ENCODE results near the gene HOATZ. TPM values are rescaled to one million over a fixed set of nuclear protein-coding genes. Genes with fewer than 3 reads are reported as not detected.

The HOATZ gene
- not detected in 2 replicates for total RNA-seq

GRCh38 chr11:111514216-111515031 lies at the start of gene HOATZ:
HOATZ (plus strand) TSS chr11:111514778; CDS start chr11:111514785, 7 bp downstream.

GRCh38 chr11:111512296-111513239 lies 2.0 kb upstream of the HOATZ start, which contains the start of gene BTG4:
BTG4 (minus strand) TSS chr11:111512386; CDS start chr11:111498776, 13,610 bp downstream.

GRCh38 chr11:111540114-111540936 lies 25.7 kb downstream of the HOATZ start, which contains the start of gene LAYN:
LAYN (plus strand) TSS chr11:111540720; CDS start chr11:111540844, 124 bp downstream.

Other genes starting within 250 kb of the HOATZ start
- not detected in 2 replicates for gene POU2AF3, start 216.2 kb upstream of the HOATZ start, total RNA-seq
- gene POU2AF1, start 135.5 kb upstream of the HOATZ start, total RNA-seq: not detected in 2 replicates
- gene BTG4, start 2.4 kb upstream of the HOATZ start, total RNA-seq: not detected in 2 replicates
- 2.5 and 9.6 TPM in 2 replicates for gene LAYN, start 25.9 kb downstream of the HOATZ start, total RNA-seq
- 8.1 and 13.4 TPM in 2 replicates for gene SIK2, start 87.7 kb downstream of the HOATZ start, total RNA-seq

Measured in cardiac atrium fibroblast (primary cell).